HepG2 (cell line): ENCODE data around the gene SEC61A2. TPM values are rescaled to one million over a fixed set of nuclear protein-coding genes. Genes with fewer than 3 reads are reported as not detected.

Experiments
- ATAC-seq: fragments of 200-7000 bp; cut with Tn5 transposase; 3 replicates; pipeline ENCODE4 v1.9.1; 2020; ENCODE audit warnings: mild to moderate bottlenecking, moderate library complexity
- BruUV-seq: library from RNA; stranded (reverse); fragments of 400-500 nt; replicated peaks from 2 replicates; lab custom pipeline; 2021; lab: Mats Ljungman, UMichigan
- CTCF ChIA-PET: fragments of 300-600 bp; formaldehyde crosslinking; extraction: SDS; loops from one replicate; lab custom pipeline; 2021; ENCODE audit warnings: low total read pairs, inconsistent platforms, low intra/inter-chr PET ratio; lab: Yijun Ruan, JAX
- POLR2A ChIA-PET: fragments of 350-600 bp; sonication (Branson Sonifier 250); formaldehyde crosslinking; loops from one replicate; lab custom pipeline; 2020; ENCODE audit warnings: antibody characterized with exemption, inconsistent platforms; lab: Yijun Ruan, JAX
- DNase-seq: peaks from one replicate; pipeline ENCODE4 v3.0.0-alpha.2; 2015; ENCODE audit warnings: low spot score
- FAIRE-seq: peaks from 3 replicates; lab custom pipeline; 2011; peaks lifted over from hg19 to GRCh38; lab: Jason Lieb, UNC
- H2AFZ ChIP-seq: one replicate; pipeline ENCODE4 v1.6.1; 2011; ENCODE audit warnings: low read length, inconsistent platforms
- H3K27ac ChIP-seq: fragments of 300-600 bp; 3 replicates; pipeline ENCODE4 v1.8.0; 2011; ENCODE audit warnings: mixed run types, mild to moderate bottlenecking, mixed read lengths, low read length, inconsistent platforms; ENCODE audit not compliant: insufficient read depth; ENCODE audit errors: extremely low read length
- H3K27me3 ChIP-seq, 2 experiments: fragments of 200-600 bp in 1 of 2; 2 replicates in 1 of 2; 3 replicates in 1 of 2; pipeline versions ENCODE4 v1.6.0 to v1.8.0; 2011; ENCODE audit warnings: low read length in 2 of 2, mild to moderate bottlenecking in 2 of 2, moderate library complexity in 2 of 2, inconsistent platforms in 1 of 2; ENCODE audit not compliant: insufficient read depth in 2 of 2, control insufficient read depth in 1 of 2
- H3K36me3 ChIP-seq, 2 experiments: fragments of 200-600 bp in 1 of 2; replicated peaks in 1 of 2; 2 replicates in 1 of 2; 3 replicates in 1 of 2; pipeline versions ENCODE4 v1.5.1 to v1.8.0; 2011; ENCODE audit warnings: low read length in 2 of 2, inconsistent platforms in 1 of 2; ENCODE audit not compliant: insufficient read depth in 2 of 2, control insufficient read depth in 1 of 2
- H3K4me1 ChIP-seq: 2 replicates; pipeline ENCODE4 v1.5.1; 2012; ENCODE audit warnings: low read length, inconsistent platforms; ENCODE audit not compliant: insufficient read depth
- H3K4me2 ChIP-seq: 2 replicates; pipeline ENCODE4 v1.6.0; 2011; ENCODE audit warnings: low read depth, low read length, inconsistent platforms
- H3K4me3 ChIP-seq, 3 experiments: fragments of 200-600 bp in 1 of 3; sonication (generic), shearing (Covaris generic) in 1 of 3; replicated peaks in 1 of 3; 2 replicates each; pipeline ENCODE4 v1.5.1; 2011 to 2016; ENCODE audit warnings: low read length in 3 of 3, inconsistent platforms in 2 of 3, low read depth in 2 of 3, mild to moderate bottlenecking in 2 of 3, control low read depth in 1 of 3, mixed read lengths in 1 of 3; ENCODE audit not compliant: insufficient read depth in 1 of 3
- H3K79me2 ChIP-seq: one replicate; pipeline ENCODE4 v1.6.1; 2011; ENCODE audit warnings: low read length, inconsistent platforms; ENCODE audit not compliant: insufficient read depth
- H3K9ac ChIP-seq: 2 replicates; pipeline ENCODE4 v1.6.0; 2011; ENCODE audit warnings: mild to moderate bottlenecking, low read depth, low read length, inconsistent platforms; ENCODE audit not compliant: insufficient read depth
- H3K9me3 ChIP-seq: 2 replicates; pipeline ENCODE4 v1.5.1; 2012; ENCODE audit warnings: mild to moderate bottlenecking, low read length
- H4K20me1 ChIP-seq: 2 replicates; pipeline ENCODE4 v1.6.0; 2011; ENCODE audit warnings: inconsistent platforms, mild to moderate bottlenecking, low read length, moderate library complexity; ENCODE audit not compliant: insufficient read depth
- ETV5 ChIP-seq: IDR thresholded peaks from 2 replicates; pipeline ENCODE4 v1.6.1; 2018; ENCODE audit warnings: missing biosample characterization, missing genetic modification reagents, inconsistent platforms, borderline replicate concordance
- FOXK1 ChIP-seq: sonication (generic); formaldehyde crosslinking; IDR thresholded peaks from 2 replicates; pipeline ENCODE4 v1.4.0; 2020; ENCODE audit warnings: low read depth, missing genetic modification reagents, borderline replicate concordance
- HOXA5 ChIP-seq: sonication (generic); formaldehyde crosslinking; IDR thresholded peaks from 2 replicates; pipeline ENCODE4 v1.4.0; 2020; ENCODE audit warnings: missing genetic modification reagents
- JARID2 ChIP-seq: sonication (generic); formaldehyde crosslinking; IDR thresholded peaks from 2 replicates; pipeline ENCODE4 v1.8.1; 2023; ENCODE audit warnings: missing genetic modification reagents, inconsistent platforms; ENCODE audit not compliant: insufficient replicate concordance
- MLXIP ChIP-seq: sonication (generic); formaldehyde crosslinking; IDR thresholded peaks from 2 replicates; pipeline ENCODE4 v1.9.0; 2021; ENCODE audit warnings: missing genetic modification reagents, borderline replicate concordance
- NFE2 ChIP-seq: sonication (generic); formaldehyde crosslinking; IDR thresholded peaks from 2 replicates; pipeline ENCODE4 v1.4.0; 2020; ENCODE audit warnings: missing genetic modification reagents
- RARG ChIP-seq: sonication (generic); formaldehyde crosslinking; IDR thresholded peaks from 2 replicates; pipeline ENCODE4 v1.4.0; 2020; ENCODE audit warnings: low read depth, mild to moderate bottlenecking, missing genetic modification reagents
- SALL2 ChIP-seq: sonication (generic); formaldehyde crosslinking; IDR thresholded peaks from 2 replicates; pipeline ENCODE4 v1.8.1; 2023; ENCODE audit warnings: mild to moderate bottlenecking, missing genetic modification reagents, inconsistent platforms
- SYNCRIP ChIP-seq: fragments of 200-400 bp; formaldehyde crosslinking; IDR thresholded peaks from 2 replicates; pipeline ENCODE4 v1.6.1; 2018; ENCODE audit warnings: mild to moderate bottlenecking, low read depth, low read length; ENCODE audit not compliant: insufficient read depth
- ZNF101 ChIP-seq: sonication (generic); formaldehyde crosslinking; IDR thresholded peaks from 2 replicates; pipeline ENCODE4 v1.4.0; 2020; ENCODE audit warnings: mild to moderate bottlenecking, low read depth, missing genetic modification reagents, borderline replicate concordance
- ZNF12 ChIP-seq: sonication (generic); formaldehyde crosslinking; IDR thresholded peaks from 2 replicates; pipeline ENCODE4 v1.5.0; 2020; ENCODE audit warnings: missing genetic modification reagents
- ZNF331 ChIP-seq: sonication (generic); formaldehyde crosslinking; IDR thresholded peaks from 2 replicates; pipeline ENCODE4 v1.4.0; 2020; ENCODE audit warnings: missing genetic modification reagents
- WGBS: methylation state at CpG from one replicate; pipeline ENCODE4 v1.1.6; 2017; ENCODE audit warnings: low lambda C conversion rate; 5-methylcytosine and 5-hydroxymethylcytosine counted together
- in situ Hi-C: cut with HindIII; loops from 2 replicates; pipeline ENCODE4 v1.10.0; 2017; ENCODE audit warnings: low pct_unique_long_range_greater_than_20kb; ENCODE audit not compliant: extremely low pct_ligation_motif_present
- intact Hi-C: fragments of 100-400 bp; cut with micrococcal nuclease; formaldehyde crosslinking; loops from one replicate; pipeline ENCODE4 v1.10.0; 2022; ENCODE audit not compliant: unreplicated experiment
- polyA plus RNA-seq, 8 experiments: library from polyadenylated mRNA; depleted of rRNA in 3 of 8; stranded (reverse) in 7 of 8; unstranded in 1 of 8; fragments of >200 nt; fragmentation: Illumina TruSeq in 4 of 8; extraction: Trizol in 4 of 8; gene quantifications; 2 replicates each; pipeline versions ENCODE4 v1.2.1 to v1.2.3, GENCODE V29; 2011 to 2016; ENCODE audit warnings: low read depth in 4 of 8, missing spikeins in 1 of 8, mixed read lengths in 1 of 8; ENCODE audit not compliant: insufficient read depth in 1 of 8
- total RNA-seq, 5 experiments: library from RNA; depleted of rRNA; stranded (reverse); fragments of >200 nt; fragmentation: Illumina TruSeq; extraction: Trizol; gene quantifications; 2 replicates each; pipeline ENCODE4 v1.2.3, GENCODE V29; 2016; ENCODE audit warnings: low read depth in 1 of 5

The SEC61A2 gene
- total and polyA plus RNA-seq, 2 of the 13 experiments (the other 11 are each of a cell fraction or from before 2014, with no cell fraction given), result 5.5 to 7.4 TPM

- DNase-seq (no peak), ATAC-seq (no peak), FAIRE-seq (no peak)
- Histone ChIP-seq H3K4me3 (no peak overlapping the region), H3K4me2 (no peak overlapping the region), H3K9me3 (no peaks in the 10 kb centered on the region), H3K27me3 (no peaks in the 10 kb centered on the region), H3K27ac (no peak overlapping the region), H3K4me1 (no peaks in the 10 kb centered on the region), H2AFZ (no peak overlapping the region), H3K36me3 (peaks cover 20 to 77% of the 10 kb centered on the region in 2 experiments), H3K9ac (no peak overlapping the region), H4K20me1 (peaks cover 3% of the 10 kb centered on the region; the same call in 1 of the 2 replicates), H3K79me2 (peaks cover 21% of the 10 kb centered on the region)
- TF ChIP-seq RARG (no peak), NFE2 (no peak), ZNF12 (CRISPR knock-in tag) (no peak), FOXK1 (no peak), MLXIP (CRISPR knock-in tag) (no peak), ZNF331 (CRISPR knock-in tag) (no peak), SALL2 (CRISPR knock-in tag) (no peak), SYNCRIP (no peak), JARID2 (CRISPR knock-in tag) (no peak), ZNF101 (CRISPR knock-in tag) (no peak), HOXA5 (CRISPR knock-in tag) (no peak), ETV5 (CRISPR knock-in tag) (no peak)
- intact Hi-C loops (no loop called here), in situ Hi-C loops (no loop called here)
- no TSS peak for BruUV-seq
- WGBS, result 41% methylated on average over 3 of the region's 3 CpGs
- POLR2A ChIA-PET, result no interaction called here
- CTCF ChIA-PET, result no interaction called here
Observed at GRCh38 chr10:12207114-12207513, 77.6 kb downstream of the SEC61A2 start.
